Sigmoid colon (tissue), 7 donors: ENCODE measurements around the gene VEZF1. TPM values are rescaled to one million over a fixed set of nuclear protein-coding genes. Genes with fewer than 3 reads are reported as not detected.
A peak's percentile ranks its signal among the peaks of the same experiment; 100 is the strongest.

ENCODE experiments used
- DNase-seq: peaks from one replicate; pipeline ENCODE4 v3.0.0-alpha.2; 2019
- H3K27ac ChIP-seq, 4 donors: fragments of 200-600 bp; sonication (generic); one replicate each; pipeline ENCODE4 v1.5.1; 2016 to 2019; ENCODE audit warnings: mild to moderate bottlenecking in 1 of 4
- H3K27me3 ChIP-seq, 3 donors: fragments of 200-600 bp; sonication (generic); one replicate each; pipeline ENCODE4 v1.5.1; 2019; ENCODE audit warnings: mild to moderate bottlenecking in 1 of 3
- H3K36me3 ChIP-seq, 4 donors: fragments of 200-600 bp; sonication (generic); one replicate each; pipeline ENCODE4 v1.5.1; 2016 to 2019
- H3K4me1 ChIP-seq, 4 donors: fragments of 200-600 bp; sonication (generic); one replicate each; pipeline ENCODE4 v1.5.1; 2017 to 2019
- H3K4me3 ChIP-seq, 4 donors: fragments of 200-600 bp; sonication (generic); one replicate each; pipeline ENCODE4 v1.5.1; 2017 to 2019; ENCODE audit warnings: mild to moderate bottlenecking in 2 of 4, moderate library complexity in 1 of 4
- H3K9me3 ChIP-seq, 4 donors: fragments of 200-600 bp in 3 of 4; sonication (generic) in 3 of 4; one replicate each; pipeline versions ENCODE4 v1.5.1 to v1.6.1; 2013 to 2019
- EP300 ChIP-seq, 4 donors: sonication (generic); formaldehyde crosslinking; IDR thresholded peaks; one replicate each; pipeline ENCODE4 v1.6.1; 2017; ENCODE audit warnings: antibody characterized with exemption in 4 of 4
- POLR2A ChIP-seq, 2 donors: fragments of 450-650 bp; IDR thresholded peaks; one replicate each; pipeline ENCODE4 v1.6.1; 2016; ENCODE audit warnings: antibody characterized with exemption in 2 of 2, mild to moderate bottlenecking in 2 of 2, moderate library complexity in 2 of 2
- POLR2AphosphoS5 ChIP-seq, 4 donors: sonication (generic); formaldehyde crosslinking; IDR thresholded peaks; one replicate each; pipeline ENCODE4 v1.6.1; 2017; ENCODE audit warnings: antibody characterized with exemption in 4 of 4
- WGBS, 2 donors: extraction: QIAGEN DNeasy Blood & Tissue Kit; methylation state at CpG; one replicate each; pipeline ENCODE4 v1.1.7; 2013; 5-methylcytosine and 5-hydroxymethylcytosine counted together
- intact Hi-C: fragments of 100-400 bp; cut with DNase I; formaldehyde crosslinking; loops from one replicate; pipeline ENCODE4 v1.15.1; 2023
- polyA plus RNA-seq, 3 donors: library from polyadenylated mRNA; stranded (reverse); fragments of 200-250 nt; gene quantifications; one replicate each; pipeline ENCODE4 v1.2.3, GENCODE V29; 2013
- total RNA-seq, 4 donors: library from RNA; depleted of rRNA; stranded (reverse); fragments of >200 nt; gene quantifications; one replicate each; pipeline ENCODE4 v1.1.0, GENCODE V29; 2016
- TF ChIP-seq, protein P1 (sequence below), 4 experiments: fragments of 450-650 bp in 3 of 4; fragments of 200-600 bp in 1 of 4; IDR thresholded peaks; one replicate each; pipeline ENCODE4 v1.5.1; 2016 to 2019; ENCODE audit warnings: antibody characterized with exemption in 4 of 4, mild to moderate bottlenecking in 3 of 4, moderate library complexity in 2 of 4
- donor health status: healthy with polysubstance abuse.
- donor health status: Bipolar disorder and iron deficiency.
- donor health status: healthy.

Gene VEZF1
- total and polyA plus RNA-seq, 7 donors = 17.8 to 120 (median 99.8) TPM

DNA sequence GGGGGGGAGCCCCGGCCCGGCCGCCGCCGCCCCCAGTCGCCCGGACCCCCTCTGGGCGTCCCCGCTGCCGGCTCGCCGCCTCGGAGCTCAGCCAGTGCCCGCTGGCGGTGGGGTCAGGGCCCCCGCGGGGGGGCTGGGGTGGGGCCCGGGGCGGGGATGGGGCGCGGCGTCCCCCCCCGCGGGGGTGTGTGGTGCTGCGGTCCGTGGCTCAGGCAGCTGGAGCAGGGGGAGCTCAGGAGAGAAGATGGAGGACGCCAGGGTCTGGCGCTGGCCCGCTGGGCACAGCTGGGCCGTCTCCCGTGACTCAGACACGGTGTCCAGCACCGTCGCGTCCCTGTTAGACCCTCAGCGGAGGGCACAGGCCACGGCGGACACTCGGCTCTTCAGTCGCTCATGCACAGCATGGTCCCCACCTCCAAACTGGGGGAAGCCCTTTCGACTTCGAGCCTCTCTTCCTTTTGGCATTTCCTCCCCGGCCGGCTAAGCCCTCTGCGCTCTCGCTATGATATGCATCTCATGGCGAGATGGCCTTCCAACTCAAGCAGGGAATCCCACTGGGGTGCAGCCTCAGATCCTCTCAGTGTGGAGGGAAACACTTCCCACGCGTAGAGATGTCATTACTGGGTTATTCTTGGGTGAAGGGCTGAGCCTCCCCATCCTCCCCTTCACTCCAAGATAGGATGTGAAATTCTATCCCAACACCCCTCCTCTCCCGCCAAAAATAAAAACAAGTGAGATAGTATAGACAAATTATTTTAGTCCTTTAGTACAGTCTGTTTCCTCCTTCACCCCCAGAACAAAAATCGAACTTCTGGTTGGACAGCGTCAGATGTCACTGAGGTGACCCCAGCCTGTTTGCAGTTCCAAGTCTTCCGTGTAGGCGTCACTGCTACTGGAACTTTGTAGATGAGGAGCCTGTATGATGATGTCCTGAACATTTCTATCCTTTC is 522 bp upstream of the VEZF1 start:
- 2 to 3% methylated on average over 54 of the region's 54 CpGs for WGBS, 2 donors
- peaks cover 0 to 55% (median 45%) of the 10 kb centered on the region in 4 donors for H3K4me1 ChIP-seq
- intact Hi-C loops = loop anchor here (2.0 kb wide), 1 partner anchor 18 kb away; the partner anchor contains the start of gene SRSF1

DNA sequence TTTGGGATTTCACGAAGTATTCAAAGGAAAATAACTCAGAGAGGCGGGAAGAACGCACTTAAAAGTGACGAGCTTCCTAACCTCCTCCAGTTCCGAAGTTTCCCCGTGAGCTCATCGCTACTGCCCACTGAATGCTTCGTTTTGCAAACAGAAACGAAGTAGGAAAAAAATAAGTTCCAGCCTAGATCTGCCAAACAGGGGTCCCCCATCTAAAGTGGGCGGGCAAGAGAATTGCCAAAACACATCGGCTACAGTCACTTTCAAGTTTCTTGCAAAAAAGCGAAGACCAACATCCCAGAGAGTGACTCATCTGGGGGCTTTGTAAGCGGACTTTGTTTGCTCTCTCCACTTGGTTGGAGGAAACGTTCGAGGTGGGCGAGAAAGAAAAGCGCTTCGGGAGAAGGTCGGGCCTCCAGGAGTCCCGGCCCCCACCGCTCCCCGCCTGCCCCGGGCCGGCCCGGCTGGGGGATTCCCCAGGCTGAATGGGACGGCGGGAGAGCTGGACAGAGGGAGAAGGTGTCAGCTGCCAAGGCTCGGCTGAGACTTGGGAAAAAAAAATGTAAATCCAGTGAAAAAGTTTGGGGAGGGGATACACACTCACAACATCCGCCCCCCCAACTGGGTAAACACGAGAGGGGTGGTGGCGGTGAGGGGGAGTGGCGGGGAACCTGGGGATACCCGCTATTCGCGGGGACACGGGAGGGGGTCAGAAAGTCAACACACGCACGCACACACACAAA is 1.0 kb downstream of the VEZF1 start:
- peaks cover 0 to 59% (median 52%) of the 10 kb centered on the region in 4 donors for H3K4me1 ChIP-seq
- peak overlapping the region; percentile 80 to 91 (median 86) for H3K4me3 ChIP-seq
- DNase-seq = peak; percentile 84

More for the DNA sequence above, 522 bp upstream of the VEZF1 start:
- H3K27ac ChIP-seq = peak overlapping the region; percentile 95 to 99 (median 97)
- no peaks in the 10 kb centered on the region for H3K9me3 ChIP-seq
- peak; percentile 90 for DNase-seq
- TF ChIP-seq, protein P1, sequence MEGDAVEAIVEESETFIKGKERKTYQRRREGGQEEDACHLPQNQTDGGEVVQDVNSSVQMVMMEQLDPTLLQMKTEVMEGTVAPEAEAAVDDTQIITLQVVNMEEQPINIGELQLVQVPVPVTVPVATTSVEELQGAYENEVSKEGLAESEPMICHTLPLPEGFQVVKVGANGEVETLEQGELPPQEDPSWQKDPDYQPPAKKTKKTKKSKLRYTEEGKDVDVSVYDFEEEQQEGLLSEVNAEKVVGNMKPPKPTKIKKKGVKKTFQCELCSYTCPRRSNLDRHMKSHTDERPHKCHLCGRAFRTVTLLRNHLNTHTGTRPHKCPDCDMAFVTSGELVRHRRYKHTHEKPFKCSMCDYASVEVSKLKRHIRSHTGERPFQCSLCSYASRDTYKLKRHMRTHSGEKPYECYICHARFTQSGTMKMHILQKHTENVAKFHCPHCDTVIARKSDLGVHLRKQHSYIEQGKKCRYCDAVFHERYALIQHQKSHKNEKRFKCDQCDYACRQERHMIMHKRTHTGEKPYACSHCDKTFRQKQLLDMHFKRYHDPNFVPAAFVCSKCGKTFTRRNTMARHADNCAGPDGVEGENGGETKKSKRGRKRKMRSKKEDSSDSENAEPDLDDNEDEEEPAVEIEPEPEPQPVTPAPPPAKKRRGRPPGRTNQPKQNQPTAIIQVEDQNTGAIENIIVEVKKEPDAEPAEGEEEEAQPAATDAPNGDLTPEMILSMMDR (IDR thresholded peaks at IDR 0.05) = no peak
- TF ChIP-seq POLR2A (IDR thresholded peaks at IDR 0.05) (peak; percentile 8 to 25), POLR2AphosphoS5 (IDR thresholded peaks at IDR 0.05) (peak in 3 of 4 donors; percentile 56 to 84 (median 78)), EP300 (IDR thresholded peaks at IDR 0.05) (no peak)
- H3K36me3 ChIP-seq = no peaks in the 10 kb centered on the region
- peak overlapping the region; percentile 80 to 91 (median 86) for H3K4me3 ChIP-seq
- H3K27me3 ChIP-seq = no peaks in the 10 kb centered on the region

DNA sequence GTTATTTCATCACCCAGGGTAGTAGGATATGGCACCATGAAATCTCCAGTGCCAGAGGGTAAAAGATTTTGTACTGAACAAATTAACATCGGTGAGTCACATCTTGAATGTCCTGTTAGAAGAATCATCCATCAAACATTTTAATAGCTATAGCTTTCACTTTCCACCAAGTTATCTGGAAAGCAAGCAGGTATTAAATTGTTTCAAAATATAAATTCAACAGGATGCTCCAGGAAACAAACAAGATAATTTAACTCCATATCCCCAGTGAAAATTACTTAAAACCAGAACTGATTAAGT is 2.4 kb downstream of the VEZF1 start:
- WGBS, 2 donors = 7 to 33% methylated on average over 1 of the region's 1 CpG
- peak overlapping the region in 3 of 4 donors; percentile 11 to 89 (median 82) for H3K4me3 ChIP-seq
- H3K27ac ChIP-seq = peak overlapping the region; percentile 95 to 99 (median 97)
- TF ChIP-seq, protein P1 (IDR thresholded peaks at IDR 0.05) = no peak
- TF ChIP-seq POLR2A (IDR thresholded peaks at IDR 0.05) (no peak), EP300 (IDR thresholded peaks at IDR 0.05) (peak in 1 of 4 donors; percentile 25), POLR2AphosphoS5 (IDR thresholded peaks at IDR 0.05) (peak in 2 of 4 donors; percentile 50 to 56)
- H3K9me3 ChIP-seq = no peaks in the 10 kb centered on the region
- no peaks in the 10 kb centered on the region for H3K27me3 ChIP-seq
- peaks cover 0 to 73% (median 60%) of the 10 kb centered on the region in 4 donors for H3K4me1 ChIP-seq
- peaks cover 0 to 24% (median 0%) of the 10 kb centered on the region in 4 donors for H3K36me3 ChIP-seq
- no peak for DNase-seq
- intact Hi-C loops = no loop called here

More for the DNA sequence above, 1.0 kb downstream of the VEZF1 start:
- Histone ChIP-seq H3K27ac (peak overlapping the region; percentile 95 to 99 (median 97)), H3K27me3 (no peaks in the 10 kb centered on the region), H3K9me3 (no peaks in the 10 kb centered on the region), H3K36me3 (peaks cover 0 to 12% (median 0%) of the 10 kb centered on the region in 4 donors)
- intact Hi-C loops = loop anchor here (2.0 kb wide), 1 partner anchor 94 kb away; no protein-coding TSS in a partner anchor
- WGBS, 2 donors = 1 to 2% methylated on average over 38 of the region's 38 CpGs
- TF ChIP-seq, protein P1 (IDR thresholded peaks at IDR 0.05) = no peak
- TF ChIP-seq POLR2A (IDR thresholded peaks at IDR 0.05) = peak; percentile 17 to 29
- peak; percentile 37 to 76 (median 70) for TF ChIP-seq POLR2AphosphoS5 (IDR thresholded peaks at IDR 0.05)
- TF ChIP-seq EP300 (IDR thresholded peaks at IDR 0.05) = no peak

DNA sequence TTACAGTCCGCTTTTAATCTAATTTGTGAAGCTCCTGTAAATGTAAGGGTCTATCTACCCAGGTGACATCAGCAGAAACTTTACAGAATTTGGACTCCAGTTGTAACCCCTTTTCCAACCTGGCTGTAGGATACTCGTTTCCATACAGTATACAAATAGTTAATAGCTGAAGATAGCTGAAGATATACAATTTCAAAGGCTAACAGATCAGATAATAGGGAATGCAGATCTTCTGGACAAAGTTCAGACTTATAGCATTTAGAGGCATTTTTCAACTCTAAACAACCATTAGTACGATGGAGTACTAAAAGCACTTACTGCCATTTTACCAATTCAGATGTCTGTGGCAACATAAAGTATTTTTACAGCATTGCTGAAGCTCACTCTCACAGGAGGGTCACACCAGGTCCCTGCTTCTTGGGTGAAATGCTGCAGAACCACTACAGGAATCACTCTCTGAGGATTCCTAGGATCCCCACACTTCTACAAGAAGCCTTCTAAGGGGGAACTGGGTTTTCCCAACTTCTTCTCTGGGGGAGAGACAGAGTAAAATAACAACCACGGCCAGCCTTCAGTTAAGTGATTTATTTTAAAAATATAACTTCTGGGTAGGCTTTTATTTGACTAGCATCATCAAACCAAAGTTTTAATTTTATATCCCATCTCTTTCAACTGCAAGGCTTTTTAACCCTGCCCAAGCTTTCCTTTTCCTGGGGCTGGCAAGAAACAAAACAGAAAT is 2.9 kb downstream of the VEZF1 start:
- TF ChIP-seq, protein P1 (IDR thresholded peaks at IDR 0.05) = no peak
- no peak for TF ChIP-seq EP300 (IDR thresholded peaks at IDR 0.05)
- no peak for TF ChIP-seq POLR2AphosphoS5 (IDR thresholded peaks at IDR 0.05)
- TF ChIP-seq POLR2A (IDR thresholded peaks at IDR 0.05) = no peak
- Histone ChIP-seq H3K27ac (peak overlapping the region; percentile 95 to 99 (median 97)), H3K36me3 (peaks cover 0 to 29% (median under 1%) of the 10 kb centered on the region in 4 donors), H3K4me3 (peak overlapping the region in 3 of 4 donors; percentile 11 to 89 (median 82)), H3K27me3 (no peaks in the 10 kb centered on the region), H3K4me1 (peaks cover 0 to 79% (median 62%) of the 10 kb centered on the region in 4 donors), H3K9me3 (no peaks in the 10 kb centered on the region)
- intact Hi-C loops = no loop called here
- 48 to 67% methylated on average over 4 of the region's 4 CpGs for WGBS, 2 donors
- DNase-seq = no peak
